T47D (cell line): ENCODE data around the gene CCDC24.

Experiments used
- DNase-seq, 2 experiments: peaks; one replicate each; pipeline versions ENCODE4 v3.0.0 to v3.0.0-alpha.2; 2011 to 2012; ENCODE audit warnings: low read depth in 1 of 2, low spot score in 1 of 2
- JUND ChIP-seq: IDR thresholded peaks from 2 replicates; pipeline ENCODE4 v1.6.1; 2012; ENCODE audit warnings: low read depth
- in situ Hi-C: cut with HindIII; loops from 2 replicates; pipeline ENCODE4 v1.10.0; 2016; ENCODE audit warnings: low sequenced_read_pairs, low pct_unique_long_range_greater_than_20kb

Gene CCDC24

GRCh38 chr1:44029911-44030604 is 38.7 kb downstream of the CCDC24 start:
- peak; percentile 71 to 86 for DNase-seq
- no peak for TF ChIP-seq JUND
- in situ Hi-C loops, result no loop called here

GRCh38 chr1:44030605-44031251 is 39.3 kb downstream of the CCDC24 start:
- in situ Hi-C loops, result no loop called here
- no peak for DNase-seq
- TF ChIP-seq JUND, result no peak

- DNase-seq, result peak; percentile 45 to 89
- TF ChIP-seq JUND, result no peak
- in situ Hi-C loops, result no loop called here
Measured at GRCh38 chr1:44031252-44032169, 40.1 kb downstream of the CCDC24 start, which contains the start of gene SLC6A9. TSS of gene SLC6A9 (minus strand) at chr1:44031462. CDS start at chr1:44024277, 7,185 bp downstream.

DNA sequence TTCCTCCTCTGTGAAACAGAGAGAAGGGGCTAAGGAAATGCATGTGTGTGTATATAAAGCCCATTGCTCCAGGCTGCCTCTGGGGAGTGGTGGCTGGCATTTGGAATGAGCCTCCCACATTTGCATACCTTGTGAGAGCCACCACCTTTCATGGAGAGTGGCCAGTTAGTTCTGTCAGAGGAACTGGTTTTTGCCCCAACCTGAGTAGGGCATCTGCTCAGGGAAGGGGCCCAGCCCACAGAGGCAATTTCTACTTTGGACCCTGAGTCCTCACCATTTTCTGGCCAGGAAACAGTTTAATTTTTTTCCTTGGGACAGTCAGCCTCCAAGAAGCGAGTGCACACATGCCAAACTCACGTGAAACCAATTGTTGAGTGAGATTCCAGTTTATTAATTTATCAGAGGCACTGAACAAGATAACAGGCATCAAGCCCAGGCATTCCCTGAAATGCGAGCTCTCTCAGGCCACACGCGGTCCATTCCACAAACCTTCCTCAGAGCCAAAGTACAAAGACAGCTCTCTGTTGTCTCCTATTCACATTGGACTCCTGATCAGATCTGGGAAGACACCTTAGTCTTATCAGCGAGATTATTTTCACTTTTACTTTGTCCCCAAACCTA is 40.9 kb downstream of the CCDC24 start:
- in situ Hi-C loops, result no loop called here
- no peak for TF ChIP-seq JUND
- DNase-seq, result peak in 1 of 2 experiments; percentile 63

DNA sequence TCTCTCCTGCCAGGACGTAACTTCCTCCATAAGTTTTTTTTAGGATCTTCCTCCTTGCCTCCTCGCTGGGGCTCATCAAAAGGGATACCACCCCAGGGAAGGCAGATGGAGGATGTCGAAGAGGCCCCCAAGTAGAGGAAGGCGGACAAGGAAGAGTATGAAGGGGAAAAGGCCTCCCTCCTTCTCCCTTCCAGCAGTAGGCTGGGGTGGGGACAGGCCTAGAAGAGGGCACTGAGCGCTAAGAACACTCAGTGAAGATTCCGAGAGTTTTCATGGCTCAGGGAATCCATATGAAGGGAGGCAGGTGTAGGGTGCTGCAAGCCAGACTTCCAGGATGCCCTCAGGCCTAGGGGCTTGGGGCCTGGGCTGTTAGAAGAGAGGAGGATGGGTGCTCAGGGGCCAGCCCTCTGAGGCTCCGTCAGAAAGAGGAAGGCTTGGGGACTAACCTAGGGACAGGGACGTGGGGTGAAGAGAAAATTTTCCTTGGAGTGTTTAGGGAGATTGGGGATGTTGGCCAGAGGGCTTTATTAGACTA is 41.7 kb downstream of the CCDC24 start:
- in situ Hi-C loops, result no loop called here
- DNase-seq, result no peak
- no peak for TF ChIP-seq JUND

- in situ Hi-C loops, result no loop called here
- no peak for TF ChIP-seq JUND
- no peak for DNase-seq
Measured at GRCh38 chr1:44033756-44034155, 42.4 kb downstream of the CCDC24 start.

DNA sequence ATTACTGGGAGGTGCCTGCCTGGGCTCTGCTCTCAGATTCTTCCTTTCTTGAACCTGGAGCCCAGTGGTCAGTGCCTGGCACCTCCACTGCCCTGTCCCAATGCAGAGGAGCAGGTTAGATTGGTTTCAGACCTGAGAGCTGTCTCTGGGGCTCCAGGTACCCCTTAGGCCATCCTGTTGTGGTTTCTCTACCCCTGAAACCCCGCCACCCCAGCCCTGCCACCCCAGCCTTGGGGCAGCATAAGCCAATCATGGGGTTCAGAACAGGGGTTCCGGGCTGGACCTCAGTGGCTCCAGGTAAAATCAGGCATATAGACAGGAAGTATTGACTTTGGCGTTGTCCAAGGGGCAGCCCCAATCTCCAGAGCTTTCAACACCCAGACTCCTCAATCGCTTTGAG is 43.0 kb downstream of the CCDC24 start:
- TF ChIP-seq JUND, result no peak
- no peak for DNase-seq
- in situ Hi-C loops, result no loop called here

DNA sequence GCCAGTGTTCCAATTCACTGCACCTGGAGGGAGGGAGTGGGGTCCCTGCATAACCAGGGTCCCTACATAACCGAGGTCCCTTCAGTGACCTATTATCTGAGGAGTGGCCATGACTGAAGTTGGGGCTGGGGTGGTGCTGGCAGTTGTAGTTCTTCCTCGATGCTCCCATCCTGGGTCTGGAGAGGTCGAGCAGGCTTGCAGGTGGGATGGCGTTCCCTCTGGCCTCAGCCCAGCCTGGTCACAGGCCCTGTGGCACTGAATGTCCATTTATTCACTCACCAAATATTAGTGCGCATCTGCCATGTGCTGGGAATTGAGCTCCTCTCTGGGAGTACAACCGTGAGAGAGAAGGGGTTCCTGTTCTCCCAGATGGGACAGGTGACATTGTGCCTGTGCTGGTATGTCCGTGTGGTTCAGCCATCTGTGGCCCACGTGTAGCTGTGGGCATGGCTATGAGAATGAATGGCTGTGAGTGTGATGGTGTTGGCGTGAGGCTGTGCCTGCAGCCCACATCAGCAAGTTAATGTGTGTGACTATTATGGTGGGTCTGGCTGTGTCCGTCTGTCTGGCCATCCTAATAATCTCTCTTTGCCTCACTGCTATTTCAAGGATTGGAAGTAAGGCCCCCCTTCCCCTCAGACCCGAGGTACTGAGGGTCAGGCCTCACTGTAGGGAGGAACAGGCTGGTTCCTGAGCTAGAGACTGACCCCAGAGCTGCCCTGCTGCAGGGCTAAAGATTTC is 43.7 kb downstream of the CCDC24 start:
- TF ChIP-seq JUND, result no peak
- no peak for DNase-seq
- in situ Hi-C loops, result no loop called here

GRCh38 chr1:44035726-44036408 is 44.5 kb downstream of the CCDC24 start:
- in situ Hi-C loops, result no loop called here
- DNase-seq, result no peak
- TF ChIP-seq JUND, result no peak

DNA sequence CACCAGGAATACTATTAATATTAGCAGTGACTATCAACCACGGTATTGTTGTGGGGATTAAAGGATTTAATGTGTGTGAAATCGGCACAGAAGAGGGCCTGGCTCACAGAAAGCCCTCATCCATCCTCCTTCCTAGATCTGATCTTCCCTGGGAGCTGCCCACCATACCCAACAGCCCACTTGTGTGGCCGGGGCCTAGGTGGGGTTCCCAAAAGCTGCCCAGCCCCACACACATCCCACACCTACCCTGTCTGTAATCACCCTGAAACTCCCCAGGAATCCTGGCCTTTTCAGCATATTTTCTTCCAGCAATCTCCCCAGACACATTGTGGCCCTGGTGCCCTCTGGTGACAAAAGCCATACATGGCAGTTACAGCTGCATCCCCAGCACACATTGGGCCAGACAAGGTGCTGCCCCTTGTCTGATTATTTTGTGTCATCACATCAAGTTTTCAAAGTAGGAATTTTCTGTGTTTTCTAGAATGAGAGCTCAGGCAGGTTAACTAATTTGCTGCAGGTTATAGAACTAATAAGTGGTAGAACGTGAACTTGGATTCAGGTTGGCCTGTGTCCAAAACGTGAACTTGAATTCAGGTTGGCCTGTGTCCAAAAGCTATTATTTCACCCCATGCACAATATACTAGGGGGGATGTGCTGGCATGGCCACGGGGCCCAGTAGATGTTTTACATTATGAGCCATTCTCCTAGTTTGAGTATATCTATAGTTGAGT is 45.2 kb downstream of the CCDC24 start:
- in situ Hi-C loops, result no loop called here
- TF ChIP-seq JUND, result no peak
- DNase-seq, result peak in 1 of 2 experiments; percentile 73
